Measurements from ENCODE around the gene HIF1AN.
"Not testable (repeated sequence)": the region's sequence is repeated elsewhere in the genome, so short reads cannot be mapped to it uniquely, and the experiment has no call there.

The HIF1AN gene

GRCh38 chr10:100561005-100561404, 25.3 kb downstream of the HIF1AN start:
- H3K4me3 ChIP-seq: no peak overlapping the region

DNA sequence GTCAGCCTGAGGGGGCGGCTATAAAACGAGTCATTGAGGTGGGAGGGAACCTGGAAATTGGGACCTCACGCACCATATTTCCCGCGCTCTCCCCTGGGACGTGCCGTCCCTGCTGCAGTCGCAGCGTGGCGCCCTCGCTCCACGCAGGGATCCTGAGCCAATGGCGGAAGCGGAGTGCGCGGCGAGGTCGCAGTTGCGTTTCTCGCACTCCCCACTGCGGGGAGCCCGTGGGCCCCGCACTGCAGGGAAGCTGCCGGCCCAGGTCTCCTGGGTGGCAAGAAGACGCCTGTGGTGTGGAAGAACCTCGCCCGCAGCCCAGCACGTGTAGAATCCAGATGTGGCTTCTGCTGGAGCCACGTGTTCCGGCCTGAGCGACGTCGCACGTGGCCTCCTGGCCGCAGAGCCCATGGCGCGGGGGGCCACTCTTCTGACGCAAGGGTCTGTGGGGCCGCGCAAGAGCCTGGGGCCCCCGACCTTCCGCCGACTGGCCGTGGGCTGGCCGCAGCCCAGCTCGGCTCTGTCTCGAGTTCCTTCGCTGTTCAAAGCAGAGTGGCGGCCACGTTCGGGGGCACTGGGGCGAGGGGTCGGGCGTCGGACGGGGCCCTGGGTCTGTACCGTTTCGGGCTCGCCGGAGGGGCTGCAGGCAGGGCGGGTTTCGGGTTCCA, 26.4 kb downstream of the HIF1AN start:
- Histone ChIP-seq H3K27ac (no peak overlapping the region), H3K4me3 (no peak overlapping the region)

More at GRCh38 chr10:100561005-100561404, 25.3 kb downstream of the HIF1AN start:
- H3K27ac ChIP-seq: no peak overlapping the region

DNA sequence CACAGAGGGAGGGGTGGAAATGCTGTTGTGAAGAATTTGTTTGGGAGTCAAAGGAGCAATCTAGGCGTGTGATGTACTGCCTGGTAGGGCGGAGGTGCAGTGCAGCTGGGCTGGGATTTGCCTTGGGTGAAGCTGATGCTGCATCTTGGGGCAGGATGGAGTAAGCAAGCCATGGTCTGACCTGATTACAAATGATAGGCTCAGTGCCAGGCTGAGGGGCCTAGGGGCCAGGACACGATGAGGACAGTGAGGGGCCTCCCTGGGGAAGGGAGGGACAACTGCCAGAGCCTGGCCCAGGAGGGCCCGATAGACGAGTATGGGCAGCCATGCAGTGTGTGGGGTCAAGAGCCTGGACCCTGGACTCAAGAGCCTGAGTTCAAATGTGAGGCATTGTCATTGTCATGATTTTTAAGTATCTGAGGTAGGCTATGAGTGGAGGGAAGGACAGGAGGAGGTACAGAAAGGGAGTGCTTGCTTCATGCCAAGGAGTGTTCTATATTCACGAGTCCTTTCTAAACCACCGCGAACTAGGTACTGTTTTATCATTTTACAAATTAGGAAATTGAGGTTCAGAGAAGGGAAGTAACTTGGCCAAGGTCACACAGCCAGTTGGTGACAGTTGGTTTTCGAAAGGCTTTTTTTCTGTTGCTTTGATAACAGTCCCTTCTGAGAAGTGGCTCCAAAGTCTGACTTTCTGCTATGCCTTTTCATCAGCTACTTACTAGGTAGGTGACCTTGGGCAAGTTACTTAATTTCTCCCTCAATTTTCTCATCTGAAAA, 29.7 kb downstream of the HIF1AN start:
- H3K27ac ChIP-seq: no peak overlapping the region
- H3K4me3 ChIP-seq: no peak overlapping the region

GRCh38 chr10:100566561-100566960, 30.8 kb downstream of the HIF1AN start:
- Histone ChIP-seq H3K27ac (no peak overlapping the region), H3K4me3 (no peak overlapping the region)

GRCh38 chr10:100567249-100567648, 31.5 kb downstream of the HIF1AN start:
- no peak overlapping the region for H3K27ac ChIP-seq
- no peak overlapping the region for H3K4me3 ChIP-seq

DNA sequence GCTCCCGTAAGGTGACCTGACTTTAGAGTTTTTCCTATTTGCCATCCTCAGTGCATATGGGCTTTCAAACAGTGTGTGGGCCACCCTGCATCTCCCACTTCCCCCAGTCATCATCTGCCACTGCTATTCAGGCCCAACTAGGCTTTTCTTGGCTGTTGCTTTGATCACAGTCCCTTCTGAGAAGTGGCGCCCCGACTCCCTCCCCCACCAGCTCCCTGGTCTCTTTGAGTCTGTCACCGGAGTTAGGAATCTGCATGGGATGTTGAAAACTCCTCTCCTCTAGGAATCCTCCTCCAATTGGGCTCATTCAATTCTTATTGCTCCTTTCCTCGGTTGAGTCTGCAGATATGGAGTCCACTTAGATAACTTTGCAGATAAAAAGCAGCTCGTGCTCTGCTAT, 32.1 kb downstream of the HIF1AN start:
- H3K27ac ChIP-seq: no peak overlapping the region
- no peak overlapping the region for H3K4me3 ChIP-seq

GRCh38 chr10:100568912-100569311, 33.2 kb downstream of the HIF1AN start:
- Histone ChIP-seq H3K4me3 (no peak overlapping the region), H3K27ac (no peak overlapping the region)

DNA sequence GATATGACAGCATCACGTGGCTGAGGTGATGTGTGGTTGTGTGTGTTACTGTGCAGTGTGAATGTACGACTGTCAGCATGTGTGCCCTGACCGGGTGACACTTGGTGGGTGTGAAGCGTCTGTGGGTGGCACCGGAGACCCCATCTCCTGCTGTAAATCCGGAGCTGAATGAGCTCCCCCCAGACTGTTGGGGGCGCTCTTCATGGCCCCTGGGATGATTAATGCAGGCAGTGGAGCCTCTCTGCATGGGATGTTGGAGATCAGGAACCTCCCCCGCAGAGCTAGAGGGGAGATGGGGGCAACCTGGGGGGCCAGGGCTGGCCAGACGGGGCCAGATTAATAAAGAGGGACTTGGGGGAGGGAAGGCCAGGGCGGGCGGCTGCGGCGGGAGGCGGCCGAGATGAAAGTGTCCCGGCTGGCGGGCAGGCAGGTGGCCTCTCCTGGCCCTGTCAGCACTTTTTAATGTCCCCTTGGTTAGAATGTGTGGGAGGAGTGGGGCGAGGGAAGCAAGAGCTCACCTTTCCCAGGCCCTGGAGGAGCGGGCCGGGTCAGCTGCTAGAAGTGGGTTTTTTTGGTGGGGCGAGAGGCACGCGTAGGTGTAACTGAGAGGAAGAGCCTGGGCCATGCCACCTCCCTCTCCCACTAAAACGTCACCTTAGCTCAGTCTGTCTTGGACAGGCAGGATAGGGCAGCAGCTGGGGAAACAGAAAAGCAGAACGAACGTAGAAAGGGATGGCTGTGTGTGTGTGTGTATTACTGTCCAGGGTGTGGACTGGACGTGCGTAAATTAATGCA, 34.1 kb downstream of the HIF1AN start:
- no peak overlapping the region for H3K4me3 ChIP-seq
- H3K27ac ChIP-seq: no peak overlapping the region

GRCh38 chr10:100570506-100570905, 34.8 kb downstream of the HIF1AN start:
- H3K4me3 ChIP-seq: no peak overlapping the region
- no peak overlapping the region for H3K27ac ChIP-seq

GRCh38 chr10:100571084-100571856, 35.5 kb downstream of the HIF1AN start:
- Histone ChIP-seq H3K27ac (no peak overlapping the region), H3K4me3 (no peak overlapping the region)

- H3K27ac ChIP-seq, H3K4me3 ChIP-seq: not testable (repeated sequence)
These were observed 39.4 kb downstream of the HIF1AN start for GRCh38 chr10:100575146-100575545.

- Histone ChIP-seq H3K27ac (no peak overlapping the region), H3K4me3 (no peak overlapping the region)
These were observed 40.0 kb downstream of the HIF1AN start for GRCh38 chr10:100575585-100576281.

DNA sequence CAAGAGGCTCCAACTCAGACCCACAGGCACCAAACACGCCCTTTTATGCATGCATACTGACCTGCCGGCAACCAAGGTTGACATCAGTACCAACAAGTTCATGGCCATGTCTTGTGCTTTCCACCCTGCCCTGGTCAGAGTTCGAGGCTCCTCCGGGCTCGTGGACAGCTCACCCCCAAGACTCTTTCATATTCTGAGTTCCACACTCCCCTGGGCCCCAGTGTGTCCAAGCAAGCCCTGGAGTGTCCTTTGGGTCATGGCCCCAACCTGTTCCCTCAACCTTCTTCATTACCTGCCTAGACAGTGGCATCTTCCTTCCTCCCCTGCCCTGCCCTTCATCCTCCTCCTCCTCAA, 40.5 kb downstream of the HIF1AN start:
- no peak overlapping the region for H3K4me3 ChIP-seq
- H3K27ac ChIP-seq: no peak overlapping the region

- H3K4me3 ChIP-seq: no peak overlapping the region
- no peak overlapping the region for H3K27ac ChIP-seq
These were observed 43.7 kb downstream of the HIF1AN start for GRCh38 chr10:100579261-100580090.

DNA sequence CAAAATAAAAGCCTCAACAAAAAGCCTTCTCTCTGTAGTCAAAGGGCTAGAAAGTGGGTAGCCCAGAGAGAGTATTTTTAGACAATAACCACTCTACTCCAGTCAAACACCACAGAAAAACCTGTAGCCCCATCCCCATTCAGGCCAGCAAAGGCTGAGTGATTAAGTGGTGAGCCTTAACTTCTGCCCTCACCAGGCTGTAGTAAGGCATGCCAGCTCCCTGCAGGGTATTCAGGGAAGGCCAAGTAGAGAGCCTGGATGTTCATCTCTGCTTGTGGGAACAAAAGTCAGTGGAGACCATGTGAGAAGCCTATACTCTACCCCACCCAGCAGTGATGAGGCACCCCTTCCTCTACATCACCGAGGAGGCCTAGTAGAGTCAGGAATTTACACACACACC, 51.2 kb downstream of the HIF1AN start:
- no peak overlapping the region for H3K27ac ChIP-seq
- no peak overlapping the region for H3K4me3 ChIP-seq

DNA sequence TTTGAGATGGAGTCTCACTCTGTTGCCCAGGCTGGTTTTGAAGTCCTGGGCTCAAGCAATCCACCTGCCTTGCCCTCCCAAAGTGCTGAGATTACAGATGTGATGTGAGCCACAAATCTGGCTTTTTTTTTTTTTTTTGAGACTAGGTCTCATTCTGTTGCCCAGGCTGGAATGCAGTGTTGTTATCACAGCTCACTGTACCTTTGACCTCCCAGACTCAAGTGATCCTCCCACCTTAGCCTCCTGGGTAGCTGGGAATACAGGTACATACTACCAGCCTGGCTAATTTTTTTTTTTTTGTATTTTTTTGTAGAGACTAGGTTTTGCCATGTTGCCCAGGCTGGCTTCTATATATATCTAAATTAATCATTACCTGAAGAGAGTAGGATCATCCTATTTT, 62.4 kb downstream of the HIF1AN start:
- Histone ChIP-seq H3K4me3 (no peak overlapping the region), H3K27ac (no peak overlapping the region)

DNA sequence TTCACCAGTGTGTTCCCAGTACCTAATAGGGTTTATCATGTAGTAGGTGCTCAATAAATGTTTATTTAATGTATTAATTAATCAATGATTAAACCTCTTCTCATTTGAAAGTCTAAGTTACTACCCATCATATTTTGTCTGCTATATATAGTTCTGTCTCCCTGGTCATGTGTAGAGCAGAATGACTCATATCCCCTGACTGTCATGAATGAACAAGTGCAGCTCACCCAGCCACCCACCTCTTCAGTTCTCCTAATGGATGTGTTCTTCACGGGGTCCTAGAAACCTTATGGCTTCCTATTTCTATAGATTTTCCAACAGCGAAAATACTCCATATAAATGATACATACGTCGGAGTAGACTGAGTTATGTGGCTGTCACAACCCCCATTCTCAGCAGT, 64.5 kb downstream of the HIF1AN start:
- H3K4me3 ChIP-seq: no peak overlapping the region
- no peak overlapping the region for H3K27ac ChIP-seq

DNA sequence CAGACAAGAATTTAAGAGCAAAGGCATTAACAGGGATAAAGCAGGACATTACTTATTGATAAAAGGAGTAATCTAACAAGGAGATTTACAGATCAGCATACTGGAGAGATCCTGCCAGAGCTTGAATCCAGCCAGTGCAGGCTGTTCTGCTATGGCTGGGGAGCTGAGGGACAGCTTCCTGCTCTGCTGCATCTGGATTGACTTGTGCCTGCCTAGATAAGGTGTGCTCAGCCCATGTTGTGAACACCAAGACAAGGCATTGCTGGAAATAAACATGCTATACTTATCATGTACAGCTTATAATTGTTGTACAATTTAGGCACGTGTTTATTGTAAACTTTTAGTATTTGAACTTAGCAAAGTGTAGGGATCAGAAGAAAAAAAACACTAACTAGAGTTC, 71.7 kb downstream of the HIF1AN start:
- Histone ChIP-seq H3K27ac (no peak overlapping the region), H3K4me3 (no peak overlapping the region)

All from skin epidermis (tissue), 12 donors.